Left renal cortex interstitium (tissue), 4 donors: ENCODE data around the gene CNOT2. TPM values are rescaled to one million over a fixed set of nuclear protein-coding genes. Genes with fewer than 3 reads are reported as not detected.
"Not testable (repeated sequence)": the region's sequence is repeated elsewhere in the genome, so short reads cannot be mapped to it uniquely, and the experiment has no call there.

Experiments
- DNase-seq, 4 donors: peaks; one replicate each; pipeline ENCODE4 v3.0.0-alpha.2; 2013; ENCODE audit warnings: low read depth in 4 of 4, low spot score in 2 of 4, missing footprints in 1 of 4
- polyA plus RNA-seq, 4 donors: library from polyadenylated mRNA; unstranded; fragments of 120-200 nt; gene quantifications; one replicate each; pipeline ENCODE4 v1.2.1, GENCODE V29; 2013; ENCODE audit not compliant: insufficient read length in 4 of 4

Gene CNOT2
- polyA plus RNA-seq, 4 donors, result 108 to 137 (median 125) TPM

DNA sequence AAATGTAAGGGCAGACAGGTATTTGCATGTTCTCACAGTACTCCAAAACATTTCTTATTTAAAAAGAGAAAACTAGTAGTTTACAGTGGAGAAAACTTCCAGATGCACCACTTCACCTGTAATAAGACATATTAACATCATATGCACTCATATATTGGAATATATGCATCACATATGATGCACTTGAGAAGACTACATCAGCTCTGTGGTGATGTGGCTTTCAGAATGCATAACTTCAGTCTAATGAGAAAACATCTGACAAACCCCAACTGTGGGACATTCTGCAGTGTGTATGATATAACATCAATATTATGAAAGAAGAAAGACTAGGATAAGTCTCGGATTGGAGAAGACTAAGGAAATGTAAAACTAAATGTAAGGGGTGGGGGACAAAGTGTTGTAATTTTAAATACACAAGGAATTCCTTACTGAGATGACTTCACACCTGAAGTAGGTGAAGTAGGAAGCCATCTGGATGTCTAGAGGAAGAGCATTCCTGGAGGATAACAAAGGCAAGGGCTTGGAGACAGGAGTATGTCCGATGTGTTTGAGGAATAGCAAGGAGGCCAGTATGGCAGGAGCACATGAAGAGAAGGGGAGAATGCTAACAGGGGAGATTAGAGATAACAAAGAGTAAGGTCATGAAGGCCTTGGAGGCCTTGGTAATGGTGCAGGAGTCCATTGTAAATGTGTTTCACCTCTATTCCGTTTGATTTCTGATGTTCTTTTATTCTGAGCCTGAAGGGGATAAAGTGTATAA lies 49.0 kb downstream of the CNOT2 start:
- no peak for DNase-seq

- DNase-seq, result not testable (repeated sequence)
Measured at GRCh38 chr12:70304684-70305555, 61.7 kb downstream of the CNOT2 start.

DNA sequence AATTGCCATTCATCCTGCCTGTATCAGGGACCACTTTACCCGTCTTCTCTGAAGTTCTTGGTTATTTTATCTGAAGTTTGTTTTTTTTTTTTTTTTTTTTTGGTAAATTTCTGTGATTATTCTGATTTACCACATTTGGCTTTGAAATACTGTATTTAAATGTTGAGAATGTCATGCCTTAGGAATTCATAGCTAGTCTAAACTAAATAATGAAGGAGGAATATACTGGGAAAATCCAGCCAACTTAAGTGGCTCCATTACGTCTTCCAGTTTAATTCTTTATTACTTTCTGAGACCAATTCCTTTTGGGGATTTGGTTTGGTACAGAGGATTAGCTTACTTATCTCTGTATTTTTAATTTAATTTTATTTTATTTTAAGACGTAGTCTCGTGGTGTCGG lies 62.6 kb downstream of the CNOT2 start:
- DNase-seq, result no peak

DNA sequence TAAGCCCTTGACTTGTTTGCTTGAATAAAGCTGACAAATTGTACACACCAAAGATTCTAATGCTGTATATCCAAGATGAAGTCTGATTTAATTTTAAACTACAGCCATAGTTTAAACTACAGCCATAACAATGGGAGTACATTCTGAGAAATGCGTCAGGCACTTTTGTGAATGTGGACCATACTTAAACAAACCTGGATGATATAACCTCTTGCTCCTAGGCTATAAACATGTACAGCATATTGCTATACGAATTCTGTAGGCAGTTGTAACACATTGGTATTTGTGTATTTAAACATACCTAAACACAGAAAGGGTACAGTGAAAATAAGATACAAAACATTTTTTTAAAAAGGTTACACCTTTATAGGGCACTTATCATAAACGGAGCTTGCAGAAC lies 63.4 kb downstream of the CNOT2 start:
- no peak for DNase-seq

- no peak for DNase-seq
Measured at GRCh38 chr12:70307868-70308267, 64.6 kb downstream of the CNOT2 start.

DNA sequence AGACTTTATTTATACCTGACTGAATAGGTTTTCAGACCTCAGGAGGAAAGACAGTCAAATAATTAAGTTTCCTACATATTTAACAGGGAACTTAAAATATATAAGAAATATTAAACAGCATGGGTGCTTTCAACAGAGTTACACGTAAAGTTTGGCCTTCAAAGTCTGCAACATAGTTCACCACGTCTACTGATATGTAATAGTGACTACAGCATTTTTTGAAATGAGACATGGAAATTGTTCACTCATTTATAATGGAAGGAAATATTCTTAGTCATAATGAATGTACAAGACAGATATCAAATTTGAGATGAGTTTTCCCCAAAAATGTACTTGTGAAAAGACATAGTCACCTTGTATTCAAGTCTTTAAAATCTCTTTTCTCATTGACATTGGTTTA lies 66.1 kb downstream of the CNOT2 start:
- no peak for DNase-seq

DNA sequence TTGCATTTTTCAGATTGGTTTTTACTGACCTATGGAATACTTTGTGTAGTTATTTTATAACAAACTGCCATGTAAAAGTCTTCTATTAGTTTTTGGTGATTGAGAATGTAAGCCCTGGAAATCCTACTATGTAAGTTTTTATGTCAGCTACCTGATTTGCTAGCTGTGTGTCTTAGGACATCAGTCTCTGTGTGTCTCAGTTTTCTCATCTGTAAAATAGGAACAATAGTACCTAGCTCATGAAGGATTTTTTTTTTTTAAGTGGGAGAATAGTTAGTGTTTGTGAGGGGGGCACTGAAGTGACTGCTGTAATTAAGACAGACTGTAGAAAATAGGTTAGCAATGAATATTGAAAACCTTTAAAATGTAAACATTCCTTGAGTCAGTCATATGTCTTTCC lies 70.9 kb downstream of the CNOT2 start:
- no peak for DNase-seq

DNA sequence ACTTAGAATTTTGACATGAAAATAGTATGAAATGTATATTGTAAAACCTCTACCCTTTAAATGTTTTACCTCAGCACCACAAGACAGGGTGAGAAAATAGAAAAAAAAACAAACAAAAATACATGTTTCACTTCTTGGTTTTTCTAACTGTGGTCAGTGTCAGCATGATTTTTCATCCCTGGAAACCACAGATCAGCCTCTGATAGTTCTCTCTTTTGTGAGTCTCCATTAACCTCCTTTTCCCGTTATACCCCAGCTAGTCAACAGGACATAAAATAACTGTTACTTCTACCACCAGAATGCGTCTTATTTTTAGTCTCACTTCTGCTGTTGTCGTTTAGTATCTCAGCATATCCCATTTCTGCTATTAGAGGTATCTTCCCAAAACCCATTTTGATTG lies 74.5 kb downstream of the CNOT2 start:
- DNase-seq, result no peak

DNA sequence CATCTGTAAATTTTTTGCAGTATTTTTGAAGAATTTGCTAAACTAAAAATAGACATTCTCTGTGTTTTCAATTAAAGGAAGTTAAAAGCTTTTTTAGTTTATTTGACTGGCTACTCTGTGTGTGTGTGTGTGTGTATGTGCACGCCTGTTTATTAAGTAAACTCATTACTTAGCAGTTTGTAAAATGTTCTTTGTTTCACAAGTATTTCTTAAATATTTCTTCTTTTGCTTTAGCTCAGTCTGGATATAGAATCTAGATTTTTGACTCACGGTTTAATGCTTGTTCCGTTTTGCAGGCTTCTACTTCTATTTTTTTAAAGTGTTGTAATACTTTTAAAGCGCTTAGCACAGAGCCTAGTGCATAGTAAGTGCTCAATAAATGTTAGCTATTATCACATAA lies 76.4 kb downstream of the CNOT2 start:
- no peak for DNase-seq

DNA sequence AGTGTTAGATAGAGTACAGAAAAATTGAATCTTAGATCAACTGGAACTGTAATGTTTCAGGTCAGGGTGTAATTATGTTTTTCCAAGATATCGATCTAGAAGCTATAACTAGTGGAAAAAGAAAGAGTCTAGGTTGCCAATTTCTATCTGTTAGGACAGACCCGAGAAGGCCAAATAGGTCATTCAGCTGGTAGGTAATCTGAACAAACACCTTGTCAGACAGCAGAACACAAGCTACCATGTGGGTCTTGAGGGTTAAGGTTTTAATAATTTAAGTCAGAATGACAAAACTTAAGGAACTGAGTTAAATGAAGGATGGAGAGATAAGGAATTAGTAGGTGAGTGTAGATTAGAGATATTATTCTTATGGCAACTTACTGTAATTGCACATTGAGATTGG lies 78.0 kb downstream of the CNOT2 start:
- no peak for DNase-seq

GRCh38 chr12:70327541-70327940 lies 84.3 kb downstream of the CNOT2 start:
- DNase-seq, result no peak

GRCh38 chr12:70329728-70330127 lies 86.5 kb downstream of the CNOT2 start:
- no peak for DNase-seq

GRCh38 chr12:70330158-70330557 lies 86.9 kb downstream of the CNOT2 start:
- DNase-seq, result no peak

- DNase-seq, result no peak
Measured at GRCh38 chr12:70332236-70332635, 89.0 kb downstream of the CNOT2 start.

GRCh38 chr12:70334742-70335141 lies 91.5 kb downstream of the CNOT2 start:
- no peak for DNase-seq

GRCh38 chr12:70338531-70338930 lies 95.3 kb downstream of the CNOT2 start:
- DNase-seq, result no peak

GRCh38 chr12:70351076-70351475 lies 107.8 kb downstream of the CNOT2 start:
- no peak for DNase-seq

DNA sequence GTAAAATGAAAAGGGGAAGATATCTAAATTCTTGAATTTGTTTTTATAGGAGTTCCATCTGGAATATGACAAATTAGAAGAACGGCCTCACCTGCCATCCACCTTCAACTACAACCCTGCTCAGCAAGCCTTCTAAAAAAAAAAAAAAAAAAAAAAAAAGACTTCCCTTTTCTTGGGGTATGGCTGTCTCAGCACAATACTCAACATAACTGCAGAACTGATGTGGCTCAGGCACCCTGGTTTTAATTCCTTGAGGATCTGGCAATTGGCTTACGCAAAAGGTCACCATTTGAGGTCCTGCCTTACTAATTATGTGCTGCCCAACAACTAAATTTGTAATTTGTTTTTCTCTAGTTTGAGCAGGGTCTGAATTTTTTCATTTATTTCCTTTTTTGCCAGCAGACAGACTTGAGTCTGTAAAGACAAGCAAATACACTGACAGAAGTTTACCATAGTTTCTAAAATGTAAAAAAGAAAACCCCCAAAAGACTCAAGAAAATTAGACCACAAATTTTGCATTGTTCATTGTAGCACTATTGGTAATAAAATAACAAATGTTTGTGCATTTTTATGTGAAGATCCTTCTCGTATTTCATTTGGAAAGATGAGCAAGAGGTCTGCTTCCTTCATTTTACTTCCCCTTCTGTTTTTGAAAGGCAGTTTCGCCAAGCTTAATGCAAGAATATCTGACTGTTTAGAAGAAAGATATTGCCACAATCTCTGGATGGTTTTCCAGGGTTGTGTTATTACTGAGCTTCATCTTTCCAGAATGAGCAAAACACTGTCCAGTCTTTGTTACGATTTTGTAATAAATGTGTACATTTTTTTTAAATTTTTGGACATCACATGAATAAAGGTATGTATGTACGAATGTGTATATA lies 110.8 kb downstream of the CNOT2 start:
- DNase-seq, result no peak

DNA sequence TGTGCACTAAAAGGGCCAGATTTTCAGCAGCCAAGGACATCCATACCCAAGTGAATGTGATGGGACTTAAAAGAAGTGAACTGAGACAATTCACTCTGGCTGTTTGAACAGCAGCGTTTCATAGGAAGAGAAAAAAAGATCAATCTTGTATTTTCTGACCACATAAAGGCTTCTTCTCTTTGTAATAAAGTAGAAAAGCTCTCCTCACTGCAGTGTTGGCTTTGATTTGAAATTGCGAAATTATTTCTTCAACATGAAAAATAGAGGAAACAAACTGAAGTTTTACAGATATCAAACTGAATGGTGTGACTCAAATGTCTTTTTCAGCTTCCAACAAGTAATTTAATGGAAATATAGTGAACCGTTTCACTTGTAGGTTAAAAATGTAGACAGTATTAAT lies 111.6 kb downstream of the CNOT2 start:
- DNase-seq, result no peak

GRCh38 chr12:70355972-70356371 lies 112.7 kb downstream of the CNOT2 start:
- DNase-seq, result no peak
